Hindlimb muscle (tissue), 1 donor: Measurements from ENCODE around the gene MFSD11. TPM values are rescaled to one million over a fixed set of nuclear protein-coding genes. Genes with fewer than 3 reads are reported as not detected.
"Not testable (repeated sequence)": the region's sequence is repeated elsewhere in the genome, so short reads cannot be mapped to it uniquely, and the experiment has no call there.

ENCODE experiments used
- DNase-seq: peaks from one replicate; pipeline ENCODE4 v3.0.0-alpha.2; 2013
- polyA plus RNA-seq: library from polyadenylated mRNA; unstranded; fragments of 120-200 nt; gene quantifications from one replicate; pipeline ENCODE4 v1.2.1, GENCODE V29; 2013; ENCODE audit not compliant: insufficient read length

Gene MFSD11
- polyA plus RNA-seq, 1 donor, result 41.4 TPM

GRCh38 chr17:76805319-76805718 is 67.4 kb downstream of the MFSD11 start:
- no peak for DNase-seq

- DNase-seq, result not testable (repeated sequence)
These were observed 68.2 kb downstream of the MFSD11 start for GRCh38 chr17:76806151-76806550.

DNA sequence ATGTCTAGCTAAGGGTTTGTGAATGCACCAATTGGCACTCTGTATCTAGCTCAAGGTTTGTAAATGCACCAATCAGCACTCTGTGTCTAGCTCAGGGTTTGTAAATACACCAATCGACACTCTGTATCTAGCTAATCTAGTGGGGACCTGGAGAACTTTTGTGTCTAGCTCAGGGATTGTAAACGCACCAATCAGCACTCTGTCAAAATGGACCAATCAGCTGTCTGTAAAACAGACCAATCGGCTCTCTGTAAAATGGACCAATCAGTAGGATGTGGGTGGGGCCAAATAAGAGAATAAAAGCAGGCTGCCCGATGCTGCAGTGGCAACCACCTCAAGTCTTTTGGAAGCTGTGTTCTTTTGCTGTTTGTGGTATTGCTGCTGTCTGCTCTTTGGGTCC is 68.8 kb downstream of the MFSD11 start:
- DNase-seq, result not testable (repeated sequence)

GRCh38 chr17:76808326-76808725 is 70.4 kb downstream of the MFSD11 start:
- DNase-seq, result no peak

DNA sequence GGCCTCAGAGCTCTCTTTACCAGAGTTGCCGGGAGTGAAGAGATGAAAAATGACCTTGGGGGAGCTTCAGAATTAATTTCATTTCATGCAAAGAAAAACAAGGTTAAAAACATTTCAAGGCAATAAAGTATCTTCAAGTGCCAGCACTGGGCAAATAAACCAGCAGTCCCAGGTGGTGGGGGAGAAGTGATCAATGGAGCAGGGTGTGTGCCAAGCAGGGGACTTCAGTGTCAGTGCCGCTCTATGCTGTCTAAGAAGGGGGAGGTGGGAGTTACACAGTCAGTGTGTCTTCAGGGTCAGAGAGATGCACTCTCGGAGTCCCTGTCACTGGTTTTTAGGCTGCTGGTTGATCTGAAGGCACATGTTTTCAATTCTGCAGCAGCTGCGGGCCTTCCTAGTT is 73.0 kb downstream of the MFSD11 start:
- no peak for DNase-seq

DNA sequence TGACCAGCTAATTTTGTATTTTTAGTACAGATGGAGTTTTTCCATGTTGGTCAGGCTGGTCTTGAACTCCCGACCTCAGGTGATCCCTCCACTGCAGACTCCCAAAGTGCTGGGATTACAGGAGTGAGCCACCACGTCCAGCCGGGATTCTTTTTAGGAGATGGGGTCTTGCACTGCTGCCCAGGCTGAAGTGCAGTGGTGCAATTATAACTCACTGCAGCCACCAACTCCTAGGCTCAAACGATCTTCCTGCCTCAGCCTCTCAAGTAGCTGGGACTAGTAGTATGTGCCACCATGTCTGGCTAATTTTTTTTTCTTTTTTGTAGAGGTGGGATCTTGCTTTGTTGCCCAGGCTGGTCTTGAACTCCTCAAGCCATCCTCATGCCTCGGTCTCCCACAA is 73.9 kb downstream of the MFSD11 start:
- DNase-seq, result no peak

- DNase-seq, result no peak
These were observed 74.3 kb downstream of the MFSD11 start for GRCh38 chr17:76812263-76812662.

- DNase-seq, result no peak
These were observed 75.0 kb downstream of the MFSD11 start for GRCh38 chr17:76812968-76813367.

GRCh38 chr17:76815907-76816589 is 78.1 kb downstream of the MFSD11 start:
- not testable (repeated sequence) for DNase-seq

DNA sequence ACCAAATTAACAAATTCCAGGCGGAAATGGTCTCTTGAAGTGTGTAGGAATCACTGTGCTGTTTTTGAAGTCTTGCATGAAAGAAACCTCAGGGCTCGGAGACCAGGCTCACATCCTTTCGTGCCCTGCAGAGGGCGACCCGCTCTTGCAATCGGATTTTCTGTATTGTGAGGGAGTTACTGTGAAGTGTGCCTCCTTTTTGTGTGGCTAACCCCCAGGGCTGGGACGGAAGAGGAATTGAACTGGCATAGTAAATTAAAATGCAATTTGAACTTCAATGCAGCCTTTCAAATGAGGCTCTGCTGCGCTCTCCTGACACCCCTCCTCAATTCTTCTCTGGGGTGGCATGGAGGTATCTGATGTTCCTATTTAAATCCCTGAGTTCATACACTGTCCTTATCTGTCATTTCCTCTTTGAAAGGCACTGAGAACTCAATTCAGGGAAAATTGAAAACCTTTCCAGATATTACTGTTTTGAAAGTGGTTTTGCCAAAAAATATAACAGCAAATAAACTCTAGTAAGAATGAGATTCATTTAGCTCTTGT is 78.7 kb downstream of the MFSD11 start:
- DNase-seq, result peak; percentile 27

DNA sequence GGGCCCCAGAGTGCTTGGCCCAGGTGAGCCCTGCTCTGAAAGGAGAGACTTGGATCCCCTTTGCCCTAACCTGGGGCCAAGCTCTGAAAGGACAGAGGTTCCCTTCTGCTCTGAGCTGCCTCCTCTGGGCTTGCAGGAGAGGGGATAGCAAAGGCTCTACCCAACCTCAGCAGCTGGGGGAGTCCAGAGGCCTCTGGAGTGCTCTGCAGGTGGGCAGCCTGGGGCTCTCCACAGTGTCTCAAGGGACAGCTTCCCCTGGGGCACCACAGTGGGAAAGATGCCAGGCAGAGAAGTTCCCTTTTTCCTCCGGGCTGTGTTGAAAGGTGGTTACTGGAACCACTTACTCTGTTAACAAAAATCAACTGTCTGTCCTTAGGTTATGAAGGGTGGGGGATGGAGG is 82.1 kb downstream of the MFSD11 start:
- DNase-seq, result no peak

- DNase-seq, result no peak
These were observed 82.6 kb downstream of the MFSD11 start for GRCh38 chr17:76820561-76820960.

- no peak for DNase-seq
These were observed 84.4 kb downstream of the MFSD11 start for GRCh38 chr17:76822184-76822778.

GRCh38 chr17:76824093-76824492 is 86.2 kb downstream of the MFSD11 start:
- DNase-seq, result no peak

DNA sequence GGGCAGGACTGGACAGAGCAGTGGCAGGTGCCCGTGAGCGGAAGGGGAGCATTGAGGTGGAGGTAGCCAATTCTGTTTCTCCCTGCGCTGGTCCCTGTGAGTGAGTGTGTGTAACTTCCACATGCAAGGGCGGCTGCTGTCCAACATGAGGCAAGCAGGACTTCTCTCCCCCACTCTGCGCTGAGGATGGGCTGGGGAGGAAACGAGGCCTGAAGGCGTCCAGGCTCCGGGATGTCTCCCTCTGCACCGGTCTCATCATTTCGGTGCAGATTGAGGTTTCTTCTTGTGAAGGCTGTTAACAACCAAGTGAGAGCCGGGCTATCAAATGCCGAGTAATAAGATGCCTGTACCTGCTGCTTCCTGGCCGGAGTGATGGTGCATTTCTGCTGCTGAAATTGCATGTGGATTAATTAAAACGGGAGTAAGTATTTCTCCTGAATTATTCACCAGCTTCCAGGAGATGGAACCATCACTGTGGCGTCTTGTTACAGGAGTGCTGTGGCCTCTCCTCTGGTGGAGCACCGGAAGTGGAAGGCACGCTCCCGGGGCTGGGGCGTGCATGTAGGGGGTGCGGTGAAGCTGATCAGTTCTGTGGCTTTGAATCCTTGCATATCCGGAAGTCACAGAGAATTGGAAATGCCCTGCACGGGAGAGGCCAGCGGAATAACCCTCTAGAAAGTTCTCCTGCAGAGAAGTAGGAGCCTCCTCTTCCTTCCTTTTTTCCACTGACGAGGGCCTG is 88.6 kb downstream of the MFSD11 start:
- DNase-seq, result no peak

- DNase-seq, result no peak
These were observed 89.8 kb downstream of the MFSD11 start for GRCh38 chr17:76827736-76828135.

Other genes starting within 250 kb of the MFSD11 start
- 10.1 TPM for gene RHBDF2, start 236.7 kb upstream of the MFSD11 start, polyA plus RNA-seq
- gene CYGB, start 200.4 kb upstream of the MFSD11 start, polyA plus RNA-seq, result 22.7 TPM
- gene PRCD, start 198.1 kb upstream of the MFSD11 start, polyA plus RNA-seq, result 4.6 TPM
- gene ST6GALNAC2, start 152.3 kb upstream of the MFSD11 start, polyA plus RNA-seq, result 2.3 TPM
- 0.62 TPM for gene ST6GALNAC1, start 94.4 kb upstream of the MFSD11 start, polyA plus RNA-seq
- gene MXRA7, start 27.2 kb upstream of the MFSD11 start, polyA plus RNA-seq, result 110 TPM
- 23.6 TPM for gene JMJD6, start 11.5 kb upstream of the MFSD11 start, polyA plus RNA-seq
- 22.1 TPM for gene METTL23, start 11.3 kb upstream of the MFSD11 start, polyA plus RNA-seq
- 189 TPM for gene SRSF2, start 788 bp upstream of the MFSD11 start, polyA plus RNA-seq
- gene MGAT5B, start 130.3 kb downstream of the MFSD11 start, polyA plus RNA-seq, result 1.0 TPM